ENCODE results near the gene OR52E2.
"Not testable (repeated sequence)": the region's sequence is repeated elsewhere in the genome, so short reads cannot be mapped to it uniquely, and the experiment has no call there.

Gene OR52E2

GRCh38 chr11:5065027-5065426, 5.6 kb upstream of the OR52E2 start:
- Histone ChIP-seq H3K27me3 (replicated peaks) (no peaks in the 10 kb centered on the region), H3K36me3 (replicated peaks) (no peaks in the 10 kb centered on the region), H3K27ac (no peak overlapping the region), H3K4me3 (ENCODE audit: low read depth, low read length) (no peak overlapping the region)
- in situ Hi-C loops (cut with HindIII; ENCODE audit: low pct_ligation_motif_present, low sequenced_read_pairs): no loop called here
- no peak for DNase-seq
- TF ChIP-seq CTCF (IDR thresholded peaks at IDR 0.05; ENCODE audit: low read depth, low read length, missing control alignments): no peak

- DNase-seq; H3K27me3 ChIP-seq (replicated peaks); H3K27ac ChIP-seq; H3K36me3 ChIP-seq (replicated peaks); in situ Hi-C loops (cut with HindIII; ENCODE audit: low pct_ligation_motif_present, low sequenced_read_pairs); H3K4me3 ChIP-seq (ENCODE audit: low read depth, low read length): not testable (repeated sequence)
Observed at GRCh38 chr11:5058679-5059078, 748 bp downstream of the OR52E2 start.

GRCh38 chr11:5046754-5047330, 12.6 kb downstream of the OR52E2 start:
- TF ChIP-seq CTCF (IDR thresholded peaks at IDR 0.05; ENCODE audit: low read depth, low read length, missing control alignments): no peak

GRCh38 chr11:5046226-5046625, 13.2 kb downstream of the OR52E2 start, which contains the start of gene OR52J3:
Gene OR52J3, plus strand, starts transcription at chr11:5046526. Its CDS starts 0 bp downstream, at chr11:5046526.
- TF ChIP-seq CTCF (IDR thresholded peaks at IDR 0.05; ENCODE audit: low read depth, low read length, missing control alignments): no peak
- Histone ChIP-seq H3K27ac (no peak within 1 kb of the TSS), H3K4me3 (ENCODE audit: low read depth, low read length) (no peak within 1 kb of the TSS), H3K27me3 (replicated peaks) (no peaks in the 10 kb centered on the region), H3K36me3 (replicated peaks) (no peaks in the 10 kb centered on the region)
- in situ Hi-C loops (cut with HindIII; ENCODE audit: low pct_ligation_motif_present, low sequenced_read_pairs): no loop called here
- no peak for DNase-seq

More at GRCh38 chr11:5046754-5047330, 12.6 kb downstream of the OR52E2 start:
- Histone ChIP-seq H3K36me3 (replicated peaks) (no peaks in the 10 kb centered on the region), H3K27ac (no peak overlapping the region), H3K27me3 (replicated peaks) (no peaks in the 10 kb centered on the region), H3K4me3 (ENCODE audit: low read depth, low read length) (no peak overlapping the region)
- no peak for DNase-seq
- in situ Hi-C loops (cut with HindIII; ENCODE audit: low pct_ligation_motif_present, low sequenced_read_pairs): no loop called here

- Histone ChIP-seq H3K27me3 (replicated peaks) (no peaks in the 10 kb centered on the region), H3K36me3 (replicated peaks) (no peaks in the 10 kb centered on the region), H3K27ac (no peak overlapping the region), H3K4me3 (ENCODE audit: low read depth, low read length) (no peak overlapping the region)
- in situ Hi-C loops (cut with HindIII; ENCODE audit: low pct_ligation_motif_present, low sequenced_read_pairs): no loop called here
- no peak for TF ChIP-seq CTCF (IDR thresholded peaks at IDR 0.05; ENCODE audit: low read depth, low read length, missing control alignments)
- DNase-seq: peak; percentile 50
Observed at GRCh38 chr11:5043380-5043779, 16.0 kb downstream of the OR52E2 start.

- Histone ChIP-seq H3K36me3 (replicated peaks) (no peaks in the 10 kb centered on the region), H3K4me3 (ENCODE audit: low read depth, low read length) (no peak overlapping the region), H3K27me3 (replicated peaks) (no peaks in the 10 kb centered on the region), H3K27ac (no peak overlapping the region)
- no peak for TF ChIP-seq CTCF (IDR thresholded peaks at IDR 0.05; ENCODE audit: low read depth, low read length, missing control alignments)
- in situ Hi-C loops (cut with HindIII; ENCODE audit: low pct_ligation_motif_present, low sequenced_read_pairs): no loop called here
- DNase-seq: no peak
Observed at GRCh38 chr11:5042091-5042490, 17.3 kb downstream of the OR52E2 start.

Measured in brain microvascular endothelial cell (primary cell).